SU-DHL-6 (cell line): Measurements from ENCODE around the gene TATDN2.

ENCODE experiments used
- H2AFZ ChIP-seq: fragments of 200-600 bp; sonication (generic); 2 replicates; pipeline ENCODE4 v1.6.1; 2014; ENCODE audit warnings: low read depth, mild to moderate bottlenecking, moderate library complexity, mixed read lengths, antibody characterized with exemption, low read length; ENCODE audit not compliant: severe bottlenecking
- H3F3A ChIP-seq: fragments of 200-600 bp; shearing (Covaris generic); 2 replicates; pipeline ENCODE4 v1.6.0; 2016; ENCODE audit warnings: antibody characterized with exemption, mild to moderate bottlenecking; ENCODE audit not compliant: insufficient read depth
- H3K27ac ChIP-seq: fragments of 200-600 bp; sonication (generic); 2 replicates; pipeline ENCODE4 v1.5.1; 2016; ENCODE audit warnings: low read depth, mild to moderate bottlenecking, low read length, moderate library complexity, mixed read lengths
- H3K27me3 ChIP-seq: fragments of 200-600 bp; sonication (generic), shearing (Covaris generic); 2 replicates; pipeline ENCODE4 v1.6.0; 2014; ENCODE audit warnings: mild to moderate bottlenecking, low read length
- H3K36me3 ChIP-seq: fragments of 200-600 bp; sonication (generic); 2 replicates; pipeline ENCODE4 v1.6.1; 2014; ENCODE audit warnings: mild to moderate bottlenecking, low read length, mixed read lengths
- H3K4me2 ChIP-seq: fragments of 300-600, 200-600 bp; shearing (Covaris generic), sonication (generic); 2 replicates; pipeline ENCODE4 v1.6.0; 2014; ENCODE audit warnings: low read length, low read depth, mild to moderate bottlenecking; ENCODE audit not compliant: poor library complexity, severe bottlenecking
- H3K4me3 ChIP-seq: fragments of 200-600 bp; sonication (generic); 2 replicates; pipeline ENCODE4 v1.5.1; 2014; ENCODE audit warnings: antibody characterized with exemption, low read length, mild to moderate bottlenecking, mixed read lengths; ENCODE audit not compliant: insufficient read depth, poor library complexity, severe bottlenecking
- H3K79me2 ChIP-seq: fragments of 200-600 bp; sonication (generic); 2 replicates; pipeline ENCODE4 v1.6.1; 2014; ENCODE audit warnings: mild to moderate bottlenecking, low read length, moderate library complexity; ENCODE audit not compliant: insufficient read depth
- H3K9ac ChIP-seq: fragments of 200-600 bp; sonication (generic); 2 replicates; pipeline ENCODE4 v1.7.0; 2014; ENCODE audit warnings: mild to moderate bottlenecking, low read length
- H3K9me2 ChIP-seq: fragments of 200-600 bp; sonication (generic); replicated peaks from 2 replicates; pipeline ENCODE4 v1.6.1; 2014; ENCODE audit warnings: low read length; ENCODE audit not compliant: insufficient read depth
- H3K9me3 ChIP-seq: fragments of 200-600 bp; sonication (generic); 2 replicates; pipeline ENCODE4 v1.6.1; 2014; ENCODE audit warnings: low read length, mixed read lengths; ENCODE audit not compliant: insufficient read depth
- H4K20me1 ChIP-seq: fragments of 200-600 bp; sonication (generic); 2 replicates; pipeline ENCODE4 v1.6.1; 2014; ENCODE audit warnings: low read depth, mild to moderate bottlenecking, antibody characterized with exemption, low read length, moderate library complexity, mixed read lengths
- EZH2phosphoT487 ChIP-seq: fragments of 200-600 bp; sonication (generic), shearing (Covaris generic); conservative IDR thresholded peaks from 2 replicates; pipeline ENCODE4 v1.6.1; 2018; ENCODE audit warnings: mild to moderate bottlenecking, antibody characterized with exemption, low read length, moderate library complexity, mixed read lengths
- TF ChIP-seq, protein P1 (sequence below): fragments of 200-600 bp; sonication (generic); IDR thresholded peaks from one replicate; pipeline ENCODE4 v1.5.1; 2017; ENCODE audit warnings: antibody characterized with exemption, mild to moderate bottlenecking, low read length, moderate library complexity; ENCODE audit not compliant: insufficient read depth, poor library complexity, severe bottlenecking

TATDN2 gene

DNA sequence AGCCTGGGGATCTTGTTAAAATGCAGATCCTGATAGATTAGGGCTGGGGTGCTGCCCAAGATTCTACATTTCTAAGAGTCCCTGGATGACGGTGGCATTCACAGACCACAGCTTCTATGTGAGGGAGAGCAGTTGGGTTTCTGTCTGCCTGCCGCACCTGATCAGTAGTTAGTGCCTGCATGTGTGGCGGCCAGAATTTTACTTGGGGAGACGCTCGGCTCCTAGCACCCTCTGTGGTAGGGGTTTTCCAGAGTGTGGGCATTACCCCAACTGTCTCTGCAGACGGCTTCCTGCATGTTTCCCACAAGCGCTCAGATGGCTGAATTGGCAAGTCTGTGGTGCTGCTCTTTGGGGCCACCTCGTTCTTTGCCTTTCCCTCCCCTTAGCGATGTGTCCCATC lies 36.2 kb downstream of the TATDN2 start:
- TF ChIP-seq, protein P1, sequence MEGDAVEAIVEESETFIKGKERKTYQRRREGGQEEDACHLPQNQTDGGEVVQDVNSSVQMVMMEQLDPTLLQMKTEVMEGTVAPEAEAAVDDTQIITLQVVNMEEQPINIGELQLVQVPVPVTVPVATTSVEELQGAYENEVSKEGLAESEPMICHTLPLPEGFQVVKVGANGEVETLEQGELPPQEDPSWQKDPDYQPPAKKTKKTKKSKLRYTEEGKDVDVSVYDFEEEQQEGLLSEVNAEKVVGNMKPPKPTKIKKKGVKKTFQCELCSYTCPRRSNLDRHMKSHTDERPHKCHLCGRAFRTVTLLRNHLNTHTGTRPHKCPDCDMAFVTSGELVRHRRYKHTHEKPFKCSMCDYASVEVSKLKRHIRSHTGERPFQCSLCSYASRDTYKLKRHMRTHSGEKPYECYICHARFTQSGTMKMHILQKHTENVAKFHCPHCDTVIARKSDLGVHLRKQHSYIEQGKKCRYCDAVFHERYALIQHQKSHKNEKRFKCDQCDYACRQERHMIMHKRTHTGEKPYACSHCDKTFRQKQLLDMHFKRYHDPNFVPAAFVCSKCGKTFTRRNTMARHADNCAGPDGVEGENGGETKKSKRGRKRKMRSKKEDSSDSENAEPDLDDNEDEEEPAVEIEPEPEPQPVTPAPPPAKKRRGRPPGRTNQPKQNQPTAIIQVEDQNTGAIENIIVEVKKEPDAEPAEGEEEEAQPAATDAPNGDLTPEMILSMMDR: no peak
- no peak for TF ChIP-seq EZH2phosphoT487
- Histone ChIP-seq H3K27me3 (no peaks in the 10 kb centered on the region), H2AFZ (no peak overlapping the region), H3F3A (peaks cover 3% of the 10 kb centered on the region; the same call in 1 of the 2 replicates), H3K4me2 (no peak overlapping the region), H3K27ac (no peak overlapping the region), H3K9me3 (no peaks in the 10 kb centered on the region), H3K9me2 (no peaks in the 10 kb centered on the region), H3K9ac (no peak overlapping the region), H4K20me1 (no peaks in the 10 kb centered on the region), H3K4me3 (no peak overlapping the region), H3K79me2 (no peaks in the 10 kb centered on the region), H3K36me3 (peaks cover 15% of the 10 kb centered on the region; the same call in 1 of the 2 replicates)

DNA sequence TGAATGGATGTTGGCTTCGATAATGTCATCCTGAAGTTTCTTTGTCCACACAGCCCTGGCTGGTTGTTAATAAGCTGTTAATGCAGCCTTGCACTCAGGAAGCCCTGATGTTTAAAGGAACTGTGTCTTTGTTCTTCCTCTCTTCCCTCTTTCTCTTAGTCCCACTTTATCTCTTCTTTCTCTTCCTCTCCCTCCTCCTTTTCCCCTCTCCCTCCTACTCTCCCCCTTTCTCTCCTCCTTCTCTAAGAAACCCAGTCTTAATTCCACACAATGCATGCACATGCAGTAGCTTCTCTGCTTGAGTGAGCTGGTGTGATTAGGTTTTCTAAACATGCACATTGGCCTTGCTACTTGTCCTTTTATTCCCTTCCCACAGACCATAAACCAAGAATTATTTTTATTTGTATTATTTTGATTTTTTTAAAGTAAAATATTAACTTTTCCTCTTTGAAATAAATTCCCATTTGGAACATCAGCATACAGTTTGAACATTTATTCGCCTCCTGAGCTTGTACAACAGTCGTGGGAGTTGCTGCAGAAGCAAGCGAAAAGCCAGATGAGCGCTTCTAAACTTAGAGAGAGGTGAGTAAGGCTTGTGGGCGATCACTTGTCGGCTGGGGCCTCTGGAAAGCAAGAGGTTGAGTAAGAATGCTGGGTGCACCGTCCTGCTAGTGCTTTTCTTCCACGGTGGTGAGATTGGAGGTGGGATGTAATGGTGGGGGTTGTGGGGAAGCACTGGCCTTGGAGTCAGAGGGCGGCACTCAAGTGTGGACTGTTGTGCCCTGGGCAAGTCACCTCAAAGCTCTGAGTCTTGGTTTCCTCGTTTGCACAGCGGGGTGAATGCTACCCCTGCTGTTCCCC lies 37.2 kb downstream of the TATDN2 start:
- TF ChIP-seq, protein P1: no peak
- no peak for TF ChIP-seq EZH2phosphoT487
- Histone ChIP-seq H3K9ac (no peak overlapping the region), H4K20me1 (no peaks in the 10 kb centered on the region), H3K9me3 (no peaks in the 10 kb centered on the region), H3K27ac (no peak overlapping the region), H3K9me2 (no peaks in the 10 kb centered on the region), H3K27me3 (no peaks in the 10 kb centered on the region), H3K4me3 (no peak overlapping the region), H2AFZ (no peak overlapping the region), H3F3A (peaks cover 3% of the 10 kb centered on the region; the same call in 1 of the 2 replicates), H3K4me2 (no peak overlapping the region), H3K36me3 (peaks cover 14% of the 10 kb centered on the region; the same call in 1 of the 2 replicates), H3K79me2 (no peaks in the 10 kb centered on the region)

DNA sequence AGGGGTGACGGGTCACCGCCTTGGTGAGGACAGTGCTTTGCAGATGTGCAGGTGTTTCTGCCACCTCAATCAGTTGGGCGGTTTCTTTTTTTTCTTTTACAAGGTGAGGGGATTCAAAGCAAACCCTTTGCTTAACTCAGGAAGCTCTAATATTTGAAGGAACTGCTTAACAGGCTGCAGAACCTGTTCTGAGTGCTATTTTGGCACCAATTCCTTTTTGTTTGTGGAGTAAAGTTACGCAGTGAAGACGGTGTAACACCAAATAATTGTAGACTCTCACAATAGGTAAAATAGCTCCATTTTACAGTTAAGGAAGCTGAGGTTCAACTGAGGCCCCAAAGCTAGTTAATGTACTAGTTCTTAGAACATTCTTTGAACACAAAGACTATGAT lies 37.9 kb downstream of the TATDN2 start:
- no peak overlapping the region for H3K9ac ChIP-seq
- H3K4me3 ChIP-seq: no peak overlapping the region
- no peak overlapping the region for H3K4me2 ChIP-seq
- peaks cover 3% of the 10 kb centered on the region; the same call in 1 of the 2 replicates for H3F3A ChIP-seq
- no peaks in the 10 kb centered on the region for H3K9me3 ChIP-seq
- no peaks in the 10 kb centered on the region for H3K79me2 ChIP-seq
- H4K20me1 ChIP-seq: no peaks in the 10 kb centered on the region
- H3K27me3 ChIP-seq: no peaks in the 10 kb centered on the region
- H3K36me3 ChIP-seq: peaks cover 10% of the 10 kb centered on the region; the same call in 1 of the 2 replicates
- no peaks in the 10 kb centered on the region for H3K9me2 ChIP-seq
- H3K27ac ChIP-seq: no peak overlapping the region
- TF ChIP-seq, protein P1: no peak
- TF ChIP-seq EZH2phosphoT487: no peak
- no peak overlapping the region for H2AFZ ChIP-seq
